Astrocyte (in vitro differentiated cells and primary cell): Measurements from ENCODE around the gene BIK. TPM values are rescaled to one million over a fixed set of nuclear protein-coding genes. Genes with fewer than 3 reads are reported as not detected.

ENCODE experiments used
- DNase-seq: peaks from one replicate; pipeline ENCODE4 v3.0.0-alpha.2; 2010; ENCODE audit warnings: low read depth
- FAIRE-seq: peaks from 2 replicates; lab custom pipeline; 2011; peaks lifted over from hg19 to GRCh38; lab: Jason Lieb, UNC
- H2AFZ ChIP-seq: 2 replicates; pipeline ENCODE4 v1.6.0; 2012; ENCODE audit warnings: low read depth, low read length, inconsistent platforms
- H3K27ac ChIP-seq: 2 replicates; pipeline ENCODE4 v1.5.1; 2011; ENCODE audit warnings: low read depth, low read length, inconsistent platforms
- H3K27me3 ChIP-seq: 2 replicates; pipeline ENCODE4 v1.6.0; 2011; ENCODE audit warnings: low read length, inconsistent platforms; ENCODE audit not compliant: insufficient read depth
- H3K36me3 ChIP-seq: 2 replicates; pipeline ENCODE4 v1.5.1; 2011; ENCODE audit warnings: low read length, inconsistent platforms; ENCODE audit not compliant: insufficient read depth
- H3K4me1 ChIP-seq: 2 replicates; pipeline ENCODE4 v1.5.1; 2011; ENCODE audit warnings: low read length, inconsistent platforms; ENCODE audit not compliant: insufficient read depth
- H3K4me2 ChIP-seq: 2 replicates; pipeline ENCODE4 v1.6.0; 2012; ENCODE audit warnings: low read length, inconsistent platforms
- H3K4me3 ChIP-seq: 2 replicates; pipeline ENCODE4 v1.5.1; 2011; ENCODE audit warnings: low read depth, mild to moderate bottlenecking, low read length, inconsistent platforms; ENCODE audit not compliant: insufficient read depth
- H3K79me2 ChIP-seq: 2 replicates; pipeline ENCODE4 v1.6.0; 2012; ENCODE audit warnings: mild to moderate bottlenecking, low read length, inconsistent platforms; ENCODE audit not compliant: insufficient read depth
- H3K9ac ChIP-seq: 2 replicates; pipeline ENCODE4 v1.6.0; 2012; ENCODE audit warnings: mild to moderate bottlenecking, low read length, inconsistent platforms
- H3K9me3 ChIP-seq: 2 replicates; pipeline ENCODE4 v1.5.1; 2012; ENCODE audit warnings: low read depth, mild to moderate bottlenecking, low read length, inconsistent platforms; ENCODE audit not compliant: insufficient read depth
- H4K20me1 ChIP-seq: 2 replicates; pipeline ENCODE4 v1.6.0; 2012; ENCODE audit warnings: low read length, inconsistent platforms; ENCODE audit not compliant: insufficient read depth
- H3K27ac Mint-ChIP-seq: one replicate; pipeline ENCODE4 v1.8.0; 2021; ENCODE audit warnings: mild to moderate bottlenecking, mixed read lengths; ENCODE audit not compliant: unreplicated experiment
- H3K27me3 Mint-ChIP-seq: one replicate; pipeline ENCODE4 v1.8.0; 2021; ENCODE audit warnings: low read depth, mixed read lengths; ENCODE audit not compliant: unreplicated experiment
- H3K36me3 Mint-ChIP-seq: one replicate; pipeline ENCODE4 v1.8.0; 2021; ENCODE audit warnings: low read depth, mixed read lengths; ENCODE audit not compliant: unreplicated experiment
- H3K4me1 Mint-ChIP-seq: one replicate; pipeline ENCODE4 v1.8.0; 2021; ENCODE audit warnings: low read depth, mixed read lengths; ENCODE audit not compliant: unreplicated experiment
- H3K4me3 Mint-ChIP-seq: one replicate; pipeline ENCODE4 v1.8.0; 2021; ENCODE audit warnings: mild to moderate bottlenecking, moderate library complexity, mixed read lengths; ENCODE audit not compliant: unreplicated experiment
- H3K9me3 Mint-ChIP-seq: one replicate; pipeline ENCODE4 v1.8.0; 2021; ENCODE audit warnings: mild to moderate bottlenecking, mixed read lengths; ENCODE audit not compliant: unreplicated experiment
- CTCF ChIP-seq: IDR thresholded peaks from 2 replicates; pipeline ENCODE4 v1.5.1; 2011; ENCODE audit warnings: low read depth, mild to moderate bottlenecking, inconsistent platforms, low read length, moderate library complexity; ENCODE audit not compliant: insufficient read depth
- EZH2 ChIP-seq: IDR thresholded peaks from 2 replicates; pipeline ENCODE4 v1.6.1; 2012; ENCODE audit warnings: mild to moderate bottlenecking, low read length, inconsistent platforms; ENCODE audit not compliant: insufficient read depth
- total RNA-seq: library from RNA; stranded (reverse); gene quantifications from 2 replicates; pipeline ENCODE4 v1.2.1, GENCODE V29; 2021

BIK gene
- total RNA-seq, 1 donor from 2014 or later: 0.32 TPM

- Histone ChIP-seq H2AFZ (no peak overlapping the region), H3K9me3 (no peaks in the 10 kb centered on the region), H3K79me2 (peaks cover 23% of the 10 kb centered on the region), H3K27ac (no peak overlapping the region), H3K4me2 (no peak overlapping the region), H3K4me1 (no peaks in the 10 kb centered on the region), H4K20me1 (peaks cover 57% of the 10 kb centered on the region), H3K4me3 (no peak overlapping the region), H3K27me3 (no peaks in the 10 kb centered on the region), H3K36me3 (peaks cover 4% of the 10 kb centered on the region), H3K9ac (no peak overlapping the region)
- H3K36me3 Mint-ChIP-seq: peaks cover 2% of the 10 kb centered on the region
- no peak for DNase-seq
- TF ChIP-seq CTCF: no peak
- no peaks in the 10 kb centered on the region for H3K9me3 Mint-ChIP-seq
- no peak overlapping the region for H3K4me3 Mint-ChIP-seq
- FAIRE-seq: no peak
- no peak overlapping the region for H3K27ac Mint-ChIP-seq
- no peaks in the 10 kb centered on the region for H3K4me1 Mint-ChIP-seq
- H3K27me3 Mint-ChIP-seq: no peaks in the 10 kb centered on the region
Observed at GRCh38 chr22:43162412-43163150, 52.0 kb downstream of the BIK start.

GRCh38 chr22:43163241-43163795 lies 52.8 kb downstream of the BIK start:
- no peak for TF ChIP-seq CTCF
- no peak for TF ChIP-seq EZH2
- Histone ChIP-seq H3K36me3 (peaks cover 4% of the 10 kb centered on the region), H3K27me3 (no peaks in the 10 kb centered on the region), H4K20me1 (peaks cover 50% of the 10 kb centered on the region), H3K4me3 (no peak overlapping the region), H3K9me3 (no peaks in the 10 kb centered on the region), H2AFZ (no peak overlapping the region), H3K4me2 (no peak overlapping the region), H3K27ac (no peak overlapping the region), H3K4me1 (peaks cover 2% of the 10 kb centered on the region), H3K9ac (no peak overlapping the region), H3K79me2 (peaks cover 15% of the 10 kb centered on the region)
- no peaks in the 10 kb centered on the region for H3K9me3 Mint-ChIP-seq
- DNase-seq (no peak), FAIRE-seq (no peak)
- peaks cover 2% of the 10 kb centered on the region for H3K36me3 Mint-ChIP-seq
- no peak overlapping the region for H3K27ac Mint-ChIP-seq
- H3K27me3 Mint-ChIP-seq: no peaks in the 10 kb centered on the region
- peaks cover 2% of the 10 kb centered on the region for H3K4me1 Mint-ChIP-seq
- no peak overlapping the region for H3K4me3 Mint-ChIP-seq

- TF ChIP-seq CTCF (no peak), EZH2 (no peak)
- Histone ChIP-seq H3K36me3 (peaks cover 4% of the 10 kb centered on the region), H3K9me3 (no peaks in the 10 kb centered on the region), H3K9ac (no peak overlapping the region), H3K27ac (no peak overlapping the region), H3K4me3 (no peak overlapping the region), H3K4me1 (peaks cover 8% of the 10 kb centered on the region), H2AFZ (no peak overlapping the region), H3K4me2 (no peak overlapping the region), H3K79me2 (peaks cover 2% of the 10 kb centered on the region), H4K20me1 (peaks cover 41% of the 10 kb centered on the region), H3K27me3 (no peaks in the 10 kb centered on the region)
- Mint-ChIP-seq H3K9me3 (no peaks in the 10 kb centered on the region), H3K4me1 (peaks cover 7% of the 10 kb centered on the region), H3K27me3 (no peaks in the 10 kb centered on the region), H3K4me3 (no peak overlapping the region), H3K27ac (no peak overlapping the region), H3K36me3 (peaks cover 5% of the 10 kb centered on the region)
- no peak for DNase-seq
- FAIRE-seq: no peak
Observed at GRCh38 chr22:43164636-43165035, 54.1 kb downstream of the BIK start.
